HL-60 (cell line): ENCODE data around the gene USH1C.

Source experiments
- DNase-seq, 2 experiments: peaks; one replicate each; pipeline ENCODE4 v3.0.0-alpha.2; 2010 to 2020; ENCODE audit warnings: low read depth in 1 of 2, low spot score in 1 of 2
- H3K27ac ChIP-seq: fragments of 250-450 bp; sonication (Bioruptor Pico); replicated peaks from 2 replicates; pipeline ENCODE4 v1.5.1; 2020; ENCODE audit warnings: mild to moderate bottlenecking, moderate library complexity
- H3K27me3 ChIP-seq: fragments of 250-450 bp; sonication (Bioruptor Pico); 2 replicates; pipeline ENCODE4 v1.5.1; 2021; ENCODE audit warnings: mild to moderate bottlenecking, moderate library complexity; ENCODE audit not compliant: insufficient read depth, poor library complexity, severe bottlenecking
- H3K4me3 ChIP-seq: replicated peaks from 2 replicates; pipeline ENCODE4 v1.5.1; 2011; ENCODE audit warnings: mild to moderate bottlenecking, control low read depth, low read length; ENCODE audit not compliant: insufficient read depth
- CTCF ChIP-seq: IDR thresholded peaks from one replicate; pipeline ENCODE4 v1.5.1; 2011; ENCODE audit warnings: low read length, control low read depth, inconsistent platforms; ENCODE audit not compliant: insufficient read depth
- GABPA ChIP-seq: IDR thresholded peaks from 2 replicates; pipeline ENCODE4 v1.6.1; 2012; ENCODE audit warnings: low read depth
- POLR2AphosphoS5 ChIP-seq: IDR thresholded peaks from 2 replicates; pipeline ENCODE4 v1.6.1; 2012; ENCODE audit warnings: low read depth
- SPI1 ChIP-seq: IDR thresholded peaks from 2 replicates; pipeline ENCODE4 v1.6.1; 2012; ENCODE audit warnings: low read depth, mild to moderate bottlenecking, borderline replicate concordance
- TF ChIP-seq, protein P1 (sequence below): IDR thresholded peaks from 2 replicates; pipeline ENCODE4 v1.6.1; 2012; ENCODE audit warnings: low read depth; ENCODE audit not compliant: insufficient replicate concordance

Gene USH1C

DNA sequence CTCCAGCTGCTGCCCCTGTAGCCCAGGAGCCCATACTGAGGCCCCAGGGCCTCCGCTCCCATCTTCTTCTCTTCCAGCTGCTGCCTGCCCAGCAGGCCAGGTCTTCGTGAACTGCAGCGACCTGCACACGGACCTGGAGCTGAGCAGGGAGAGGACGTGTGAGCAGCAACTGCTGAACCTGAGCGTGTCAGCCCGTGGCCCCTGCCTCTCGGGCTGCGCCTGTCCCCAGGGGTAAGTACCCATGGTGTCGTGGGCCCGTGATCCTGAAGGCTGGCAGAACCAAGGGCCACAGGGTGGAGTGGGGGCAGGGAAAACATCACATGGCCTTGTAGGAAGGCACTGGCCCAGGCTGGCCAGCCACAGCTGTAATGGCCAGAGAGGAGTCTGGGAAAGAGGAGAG lies 34.1 kb upstream of the USH1C start:
- no peak overlapping the region for H3K27ac ChIP-seq
- TF ChIP-seq CTCF (no peak), GABPA (no peak), SPI1 (no peak), POLR2AphosphoS5 (no peak)
- TF ChIP-seq, protein P1, sequence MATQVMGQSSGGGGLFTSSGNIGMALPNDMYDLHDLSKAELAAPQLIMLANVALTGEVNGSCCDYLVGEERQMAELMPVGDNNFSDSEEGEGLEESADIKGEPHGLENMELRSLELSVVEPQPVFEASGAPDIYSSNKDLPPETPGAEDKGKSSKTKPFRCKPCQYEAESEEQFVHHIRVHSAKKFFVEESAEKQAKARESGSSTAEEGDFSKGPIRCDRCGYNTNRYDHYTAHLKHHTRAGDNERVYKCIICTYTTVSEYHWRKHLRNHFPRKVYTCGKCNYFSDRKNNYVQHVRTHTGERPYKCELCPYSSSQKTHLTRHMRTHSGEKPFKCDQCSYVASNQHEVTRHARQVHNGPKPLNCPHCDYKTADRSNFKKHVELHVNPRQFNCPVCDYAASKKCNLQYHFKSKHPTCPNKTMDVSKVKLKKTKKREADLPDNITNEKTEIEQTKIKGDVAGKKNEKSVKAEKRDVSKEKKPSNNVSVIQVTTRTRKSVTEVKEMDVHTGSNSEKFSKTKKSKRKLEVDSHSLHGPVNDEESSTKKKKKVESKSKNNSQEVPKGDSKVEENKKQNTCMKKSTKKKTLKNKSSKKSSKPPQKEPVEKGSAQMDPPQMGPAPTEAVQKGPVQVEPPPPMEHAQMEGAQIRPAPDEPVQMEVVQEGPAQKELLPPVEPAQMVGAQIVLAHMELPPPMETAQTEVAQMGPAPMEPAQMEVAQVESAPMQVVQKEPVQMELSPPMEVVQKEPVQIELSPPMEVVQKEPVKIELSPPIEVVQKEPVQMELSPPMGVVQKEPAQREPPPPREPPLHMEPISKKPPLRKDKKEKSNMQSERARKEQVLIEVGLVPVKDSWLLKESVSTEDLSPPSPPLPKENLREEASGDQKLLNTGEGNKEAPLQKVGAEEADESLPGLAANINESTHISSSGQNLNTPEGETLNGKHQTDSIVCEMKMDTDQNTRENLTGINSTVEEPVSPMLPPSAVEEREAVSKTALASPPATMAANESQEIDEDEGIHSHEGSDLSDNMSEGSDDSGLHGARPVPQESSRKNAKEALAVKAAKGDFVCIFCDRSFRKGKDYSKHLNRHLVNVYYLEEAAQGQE: no peak

DNA sequence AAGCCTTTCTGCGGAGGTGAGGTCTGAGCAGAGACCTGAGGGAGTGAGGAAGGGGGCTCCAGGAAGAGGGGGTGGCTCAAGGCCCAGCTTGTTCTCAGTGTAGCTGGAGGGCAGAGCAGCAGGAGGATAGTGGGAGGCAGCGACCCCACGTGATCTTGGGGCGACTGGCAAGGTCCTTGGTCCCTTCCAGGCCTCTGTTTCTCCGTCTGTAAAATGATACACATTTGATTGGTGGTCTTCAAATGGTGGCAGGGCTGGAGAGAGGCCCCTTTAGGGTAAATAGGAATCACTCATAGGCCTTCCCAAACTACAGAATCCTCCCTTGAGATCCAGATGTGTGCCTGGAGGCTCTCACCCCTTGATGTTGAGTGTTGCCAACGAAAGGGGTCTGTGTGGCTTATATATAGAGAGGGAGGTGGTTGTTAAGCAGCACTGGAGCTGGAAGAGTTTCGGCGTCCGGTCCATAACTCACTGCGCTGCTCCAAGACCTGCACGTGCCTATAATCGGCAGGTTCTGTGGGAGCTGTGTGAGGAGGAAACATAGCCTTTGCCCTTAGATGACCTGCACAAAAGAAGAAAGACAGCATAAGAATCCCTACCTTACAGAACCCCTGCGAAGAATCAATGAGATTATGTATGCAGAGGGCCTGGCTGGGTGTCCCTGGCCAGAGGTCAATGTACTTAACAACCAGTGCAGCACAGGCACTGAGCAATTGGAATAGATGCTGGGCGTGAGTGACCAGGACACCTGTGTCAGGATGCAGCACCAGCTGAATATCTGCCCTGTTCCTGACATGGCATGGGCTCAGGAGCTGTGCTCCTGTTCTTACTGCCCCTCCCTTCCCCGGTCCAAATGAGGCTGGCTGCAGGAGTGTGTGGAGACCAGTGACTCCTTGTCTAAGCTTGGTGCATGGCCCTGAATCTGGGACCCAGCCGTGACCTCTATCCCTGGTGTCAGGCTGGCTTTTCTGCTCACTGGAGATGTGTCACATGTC lies 31.5 kb upstream of the USH1C start:
- Histone ChIP-seq H3K4me3 (no peak overlapping the region), H3K27me3 (no peaks in the 10 kb centered on the region), H3K27ac (no peak overlapping the region)
- no peak for DNase-seq
- TF ChIP-seq SPI1 (no peak), POLR2AphosphoS5 (no peak)

More for the DNA sequence above, 34.1 kb upstream of the USH1C start:
- DNase-seq: no peak
- no peak overlapping the region for H3K4me3 ChIP-seq
- H3K27me3 ChIP-seq: no peaks in the 10 kb centered on the region

GRCh38 chr11:17574141-17575091 lies 30.2 kb upstream of the USH1C start:
- no peak overlapping the region for H3K4me3 ChIP-seq
- no peak for TF ChIP-seq POLR2AphosphoS5
- TF ChIP-seq CTCF: no peak
- TF ChIP-seq, protein P1: no peak
- no peak for TF ChIP-seq SPI1
- TF ChIP-seq GABPA: no peak
- no peak overlapping the region for H3K27ac ChIP-seq
- no peak for DNase-seq
- no peaks in the 10 kb centered on the region for H3K27me3 ChIP-seq

DNA sequence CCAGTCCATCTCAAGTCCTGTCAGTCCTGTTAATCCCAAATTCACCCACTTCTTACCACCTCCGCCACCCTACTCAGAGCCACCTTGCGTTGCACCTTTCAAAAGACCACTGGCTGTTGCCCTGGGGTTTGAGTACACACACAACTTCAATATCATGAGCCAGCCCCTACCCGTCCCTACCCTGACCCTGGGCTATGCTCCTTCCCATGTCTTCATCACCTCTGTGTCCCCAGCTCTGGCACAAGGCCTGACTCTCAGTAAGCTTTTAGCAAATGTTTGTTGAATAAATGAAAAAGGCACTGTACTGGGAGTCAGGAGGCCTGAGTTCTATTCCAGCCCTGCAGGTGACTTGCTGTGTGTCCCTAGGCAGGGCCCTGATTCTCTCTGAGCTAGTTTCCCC lies 29.3 kb upstream of the USH1C start:
- TF ChIP-seq SPI1 (no peak), GABPA (no peak), CTCF (no peak), POLR2AphosphoS5 (no peak)
- TF ChIP-seq, protein P1: no peak
- no peak for DNase-seq
- H3K27me3 ChIP-seq: no peaks in the 10 kb centered on the region
- H3K4me3 ChIP-seq: no peak overlapping the region
- H3K27ac ChIP-seq: no peak overlapping the region
